Stimulated activated CD4-positive, alpha-beta T cell treated with anti-CD3 and anti-CD28 coated beads, Interleukin-4, amount 100 ng/mL, for 24 hours (primary cell): ENCODE results near the gene ATP5F1D.

Source experiments
- DNase-seq: peaks from one replicate; pipeline ENCODE4 v3.0.0-alpha.2; 2020

The ATP5F1D gene

DNA sequence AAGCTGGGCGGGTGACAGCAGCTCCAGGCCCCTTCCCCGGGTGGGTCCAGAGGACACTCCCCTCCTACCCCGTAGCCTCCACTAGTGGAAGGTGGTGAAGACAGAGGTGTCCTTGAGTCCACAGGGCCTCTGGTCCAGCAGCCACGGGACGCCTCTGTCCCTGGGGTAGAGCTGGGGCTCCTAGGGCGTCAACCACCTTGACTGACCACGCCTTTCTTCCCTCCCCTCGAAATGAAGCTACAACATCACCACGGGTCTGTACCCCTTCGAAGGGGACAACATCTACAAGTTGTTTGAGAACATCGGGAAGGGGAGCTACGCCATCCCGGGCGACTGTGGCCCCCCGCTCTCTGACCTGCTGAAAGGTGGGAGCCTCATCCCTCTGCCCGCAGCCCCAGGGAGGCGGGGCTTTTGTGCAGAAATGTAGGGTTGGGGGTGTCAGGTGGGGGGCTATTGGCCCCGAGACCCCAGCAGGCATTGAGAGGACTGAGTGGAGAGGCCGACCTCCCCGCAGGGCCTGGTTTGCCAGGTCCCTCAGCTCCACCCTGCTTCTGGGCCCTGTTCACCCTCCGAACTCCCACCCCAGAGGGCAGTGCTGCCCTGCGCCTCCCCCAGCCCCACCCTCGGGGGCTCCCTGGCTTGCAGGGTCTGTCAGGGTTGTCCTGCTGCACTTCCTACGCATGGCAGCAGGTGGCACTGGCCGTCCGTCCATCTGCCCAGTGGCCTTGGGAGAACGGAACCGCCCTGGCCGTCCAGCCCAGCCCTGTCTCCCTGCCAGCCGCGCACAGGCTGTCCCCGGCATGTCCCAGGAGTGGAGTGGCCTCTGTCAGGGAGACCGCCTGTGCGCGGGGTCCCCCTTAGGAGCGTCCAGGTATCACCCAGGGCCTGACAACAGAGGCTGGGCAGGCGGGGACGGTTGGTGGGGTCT, 20.3 kb upstream of the ATP5F1D start:
- no peak for DNase-seq

DNA sequence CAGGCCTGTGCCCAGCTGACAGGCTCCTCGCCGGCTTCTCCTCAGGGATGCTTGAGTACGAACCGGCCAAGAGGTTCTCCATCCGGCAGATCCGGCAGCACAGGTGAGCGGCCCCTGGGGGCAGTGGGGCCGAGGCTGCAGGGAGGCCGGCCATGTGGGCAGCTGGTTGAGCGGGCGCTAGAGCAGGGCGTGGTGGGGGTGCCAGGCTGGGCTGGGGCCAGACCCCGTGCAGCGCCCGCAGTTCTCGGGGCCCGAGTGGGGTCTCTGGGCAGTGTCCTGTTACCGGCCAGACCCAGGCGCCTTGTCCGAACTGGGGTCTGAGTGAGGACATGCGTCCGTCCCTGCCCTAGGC, 19.7 kb upstream of the ATP5F1D start:
- DNase-seq: no peak

DNA sequence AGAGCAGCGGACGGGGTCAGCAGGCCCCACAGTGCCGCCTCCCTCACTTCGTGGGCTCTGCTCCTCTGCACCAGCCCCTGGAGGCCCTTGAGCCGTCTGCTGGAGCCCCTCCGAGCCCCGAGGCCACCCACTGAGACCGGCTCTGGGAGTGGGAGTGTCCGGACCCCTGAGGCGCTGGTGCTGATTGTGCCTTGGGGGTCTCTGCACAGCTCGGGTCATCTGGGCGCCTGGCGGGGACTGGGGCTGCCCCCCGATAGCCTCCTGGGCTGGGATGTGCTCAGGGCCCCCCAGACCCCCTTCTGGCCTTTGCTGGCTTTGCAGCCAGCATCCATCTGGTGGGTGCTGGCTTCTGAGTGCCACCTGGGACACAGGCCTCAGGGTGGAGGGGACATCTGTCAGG, 19.2 kb upstream of the ATP5F1D start:
- no peak for DNase-seq

DNA sequence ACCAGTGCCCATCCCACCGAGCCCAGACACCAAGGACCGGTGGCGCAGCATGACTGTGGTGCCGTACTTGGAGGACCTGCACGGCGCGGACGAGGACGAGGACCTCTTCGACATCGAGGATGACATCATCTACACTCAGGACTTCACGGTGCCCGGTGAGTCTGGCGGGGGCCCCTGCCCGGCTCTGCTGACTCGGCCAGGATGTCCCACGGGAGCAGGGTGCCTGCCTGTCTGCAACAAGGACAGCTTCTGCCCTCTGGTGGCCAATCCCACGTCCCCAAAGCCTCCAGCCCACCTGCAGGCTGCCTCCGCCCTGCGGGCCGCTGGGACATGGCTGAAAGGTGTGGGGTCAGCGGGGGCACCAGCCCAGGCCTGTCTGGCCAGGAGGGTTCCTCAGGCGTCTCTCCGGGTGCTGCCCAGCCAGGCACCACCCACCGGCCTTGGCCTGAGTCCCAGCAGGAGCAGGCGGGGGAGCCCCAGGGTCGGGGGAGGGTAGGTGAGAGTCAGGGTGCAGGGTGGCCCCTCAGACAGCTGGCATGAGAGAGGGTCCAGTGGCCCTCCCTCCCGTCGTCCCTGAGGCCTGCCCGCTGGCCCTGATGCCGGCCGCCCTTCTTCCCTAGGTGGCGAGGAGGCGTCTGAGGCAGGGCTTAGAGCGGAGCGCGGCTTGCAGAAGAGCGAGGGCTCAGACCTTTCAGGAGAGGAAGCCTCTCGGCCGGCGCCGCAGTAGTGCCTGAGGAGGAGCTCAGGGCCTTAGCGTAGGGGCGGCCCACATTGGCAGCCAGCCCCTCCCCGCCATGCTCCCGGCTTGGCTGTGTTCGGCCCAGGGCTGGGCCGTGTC, 18.3 kb upstream of the ATP5F1D start:
- DNase-seq: no peak

DNA sequence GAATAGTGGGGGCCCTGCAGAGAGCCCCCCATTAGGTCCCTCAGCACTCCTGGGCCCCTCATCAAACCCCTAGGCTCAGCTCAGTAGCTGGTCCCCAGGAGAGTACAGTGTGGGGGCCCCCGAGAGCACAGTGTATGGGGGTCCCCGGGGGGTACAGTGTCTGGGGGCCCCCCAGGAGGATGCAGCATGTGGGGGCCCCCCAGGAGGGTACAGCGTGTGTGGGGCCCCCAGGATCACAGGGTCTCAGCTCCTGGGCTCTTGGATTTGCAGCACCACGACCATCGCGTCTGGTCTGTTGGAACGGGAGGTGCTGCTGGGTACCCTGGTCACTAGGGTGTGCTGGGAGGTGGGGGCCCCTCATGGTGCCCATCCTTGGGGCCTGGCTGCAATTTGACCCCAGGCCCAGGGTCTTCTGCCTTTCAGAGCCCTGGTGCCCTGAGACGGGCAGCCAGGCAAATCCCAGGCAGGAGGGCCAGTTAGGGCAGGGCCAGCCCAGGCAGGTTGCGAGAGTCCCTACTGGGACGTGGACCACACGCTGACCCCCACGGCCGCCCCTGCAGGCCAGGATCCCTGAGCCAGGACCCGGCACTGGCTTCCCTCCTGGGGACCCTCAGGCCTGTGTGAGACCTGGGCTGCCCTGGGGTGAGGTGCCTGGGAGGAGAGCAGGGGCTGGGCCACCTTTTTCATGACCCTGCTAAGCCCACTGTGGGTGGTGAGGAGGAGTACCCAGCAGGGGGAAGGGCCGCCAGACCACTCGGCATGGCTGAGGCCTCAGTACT, 17.3 kb upstream of the ATP5F1D start:
- DNase-seq: no peak

DNA sequence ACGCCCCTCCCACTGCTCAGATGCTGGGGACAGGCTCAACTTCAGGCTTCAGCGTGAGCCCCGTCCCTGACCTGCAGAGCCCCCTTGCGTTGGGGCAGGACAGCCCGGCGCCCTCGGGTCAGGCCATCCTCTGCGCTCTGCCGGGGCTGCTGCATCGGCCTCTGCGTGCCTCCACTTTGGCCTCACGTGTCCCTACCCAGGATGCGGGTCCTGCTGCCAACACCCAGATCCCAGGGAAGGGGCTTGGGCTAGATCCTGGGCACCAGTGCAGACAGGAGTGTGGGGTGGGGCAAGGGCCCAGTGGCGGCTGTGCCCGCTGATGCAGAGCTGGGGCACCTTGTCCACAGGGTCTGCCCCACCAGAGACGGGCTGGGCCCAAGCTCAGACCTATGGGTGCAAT, 16.7 kb upstream of the ATP5F1D start:
- DNase-seq: no peak

DNA sequence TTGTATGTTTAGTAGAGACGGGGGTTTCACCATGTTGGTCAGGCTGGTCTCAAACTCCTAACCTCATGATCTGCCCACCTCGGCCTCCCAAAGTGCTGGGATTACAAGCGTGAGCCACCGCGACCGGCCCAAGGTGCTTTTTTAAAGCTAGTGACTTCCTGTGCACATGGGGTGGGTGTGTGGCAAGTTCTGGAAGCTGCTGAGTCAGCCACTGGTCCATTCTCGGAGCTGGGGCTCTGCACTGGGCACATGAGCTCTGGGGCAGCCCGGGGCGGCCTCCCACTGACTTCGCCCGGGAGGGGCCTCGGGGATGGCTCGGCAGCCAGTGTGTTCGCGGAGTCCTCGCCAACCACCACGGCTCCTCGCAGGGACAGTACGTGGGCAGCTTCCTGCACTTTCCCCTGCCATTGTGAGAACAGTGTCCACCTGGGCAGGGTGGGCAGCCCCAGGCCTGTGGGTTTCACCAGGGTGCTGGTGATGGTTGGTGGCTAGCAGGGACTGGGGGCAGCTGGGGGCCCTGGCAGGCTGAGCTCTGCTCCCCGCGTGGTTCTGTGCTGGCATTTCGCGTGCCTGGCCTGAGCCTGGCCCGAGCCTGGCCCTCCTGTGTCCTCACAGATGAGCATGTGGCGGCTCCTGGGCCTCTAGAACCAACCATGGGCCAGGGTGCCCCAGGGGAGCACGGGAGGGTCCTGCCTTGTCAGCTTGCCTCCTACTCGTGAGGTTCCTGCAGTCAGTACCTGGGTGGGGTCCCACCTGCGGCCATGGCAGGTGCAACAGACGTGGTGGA, 15.9 kb upstream of the ATP5F1D start:
- DNase-seq: no peak

DNA sequence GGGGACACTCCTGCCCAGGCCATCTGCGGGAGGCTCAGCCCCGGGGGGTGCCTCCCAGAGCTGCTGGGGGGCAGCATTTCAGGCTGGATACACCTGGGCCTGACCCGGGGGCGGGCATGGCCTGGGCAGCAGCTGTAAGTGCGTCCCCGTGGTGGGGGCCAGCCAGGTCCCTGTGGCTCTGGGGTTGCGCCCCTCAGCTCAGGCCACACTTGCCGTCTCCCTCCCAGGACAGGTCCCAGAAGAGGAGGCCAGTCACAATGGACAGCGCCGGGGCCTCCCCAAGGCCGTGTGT, 15.4 kb upstream of the ATP5F1D start:
- DNase-seq: no peak

DNA sequence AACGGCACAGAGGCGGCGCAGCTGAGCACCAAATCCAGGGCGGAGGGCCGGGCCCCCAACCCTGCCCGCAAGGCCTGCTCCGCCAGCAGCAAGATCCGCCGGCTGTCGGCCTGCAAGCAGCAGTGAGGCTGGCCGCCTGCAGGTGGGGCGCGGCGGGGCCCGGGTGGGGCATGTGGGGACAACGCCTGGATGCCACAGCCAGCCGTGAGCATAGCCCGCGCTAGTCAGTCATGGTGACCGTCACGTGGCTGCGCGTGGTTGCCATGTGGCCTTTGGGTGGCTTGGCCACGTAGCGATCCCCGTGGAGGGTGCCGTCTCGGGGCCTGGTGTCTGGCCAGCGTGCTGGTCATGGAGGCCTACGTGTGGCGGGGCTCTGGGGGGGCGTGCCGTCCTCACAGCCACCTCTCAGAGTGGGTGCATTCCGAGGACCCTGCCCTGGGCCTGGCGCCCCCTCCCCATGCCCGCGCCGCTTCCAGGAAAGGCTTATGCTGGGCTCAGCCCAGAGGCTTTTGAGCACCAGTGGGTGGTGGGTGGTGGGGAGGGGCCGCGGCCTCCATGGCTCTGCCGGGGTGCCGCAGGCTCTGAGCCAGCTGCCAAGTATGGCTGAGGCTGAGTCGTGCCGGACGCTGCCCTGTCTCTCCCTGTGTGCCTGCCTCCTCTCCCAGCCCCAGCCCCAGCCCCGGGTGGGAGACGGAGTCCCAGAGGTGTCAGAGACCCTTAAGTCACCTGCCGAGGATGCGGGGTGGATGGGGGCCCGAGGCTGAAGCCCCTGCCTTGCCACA, 14.8 kb upstream of the ATP5F1D start:
- DNase-seq: no peak

DNA sequence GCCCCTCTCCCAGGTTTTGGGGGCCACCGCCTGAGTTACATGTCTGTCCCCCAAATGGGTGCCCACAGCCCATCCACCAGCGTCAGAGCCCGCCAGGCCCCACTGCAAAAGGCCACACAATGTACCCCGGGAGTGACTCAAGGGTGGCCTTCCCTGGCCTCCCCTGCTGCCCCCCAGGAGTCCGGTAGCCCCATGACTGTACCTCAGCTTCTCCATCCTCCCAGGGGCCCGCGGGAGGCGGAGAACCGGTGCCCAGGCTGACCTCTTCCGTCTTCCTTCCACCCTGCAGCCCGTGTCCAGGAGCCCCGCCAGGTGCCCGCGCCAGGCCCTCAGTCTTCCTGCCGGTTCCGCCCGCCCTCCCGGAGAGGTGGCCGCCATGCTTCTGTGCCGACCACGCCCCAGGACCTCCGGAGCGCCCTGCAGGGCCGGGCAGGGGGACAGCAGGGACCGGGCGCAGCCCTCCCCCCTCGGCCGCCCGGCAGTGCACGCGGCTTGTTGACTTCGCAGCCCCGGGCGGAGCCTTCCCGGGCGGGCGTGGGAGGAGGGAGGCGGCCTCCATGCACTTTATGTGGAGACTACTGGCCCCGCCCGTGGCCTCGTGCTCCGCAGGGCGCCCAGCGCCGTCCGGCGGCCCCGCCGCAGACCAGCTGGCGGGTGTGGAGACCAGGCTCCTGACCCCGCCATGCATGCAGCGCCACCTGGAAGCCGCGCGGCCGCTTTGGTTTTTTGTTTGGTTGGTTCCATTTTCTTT, 14.1 kb upstream of the ATP5F1D start:
- DNase-seq: no peak

DNA sequence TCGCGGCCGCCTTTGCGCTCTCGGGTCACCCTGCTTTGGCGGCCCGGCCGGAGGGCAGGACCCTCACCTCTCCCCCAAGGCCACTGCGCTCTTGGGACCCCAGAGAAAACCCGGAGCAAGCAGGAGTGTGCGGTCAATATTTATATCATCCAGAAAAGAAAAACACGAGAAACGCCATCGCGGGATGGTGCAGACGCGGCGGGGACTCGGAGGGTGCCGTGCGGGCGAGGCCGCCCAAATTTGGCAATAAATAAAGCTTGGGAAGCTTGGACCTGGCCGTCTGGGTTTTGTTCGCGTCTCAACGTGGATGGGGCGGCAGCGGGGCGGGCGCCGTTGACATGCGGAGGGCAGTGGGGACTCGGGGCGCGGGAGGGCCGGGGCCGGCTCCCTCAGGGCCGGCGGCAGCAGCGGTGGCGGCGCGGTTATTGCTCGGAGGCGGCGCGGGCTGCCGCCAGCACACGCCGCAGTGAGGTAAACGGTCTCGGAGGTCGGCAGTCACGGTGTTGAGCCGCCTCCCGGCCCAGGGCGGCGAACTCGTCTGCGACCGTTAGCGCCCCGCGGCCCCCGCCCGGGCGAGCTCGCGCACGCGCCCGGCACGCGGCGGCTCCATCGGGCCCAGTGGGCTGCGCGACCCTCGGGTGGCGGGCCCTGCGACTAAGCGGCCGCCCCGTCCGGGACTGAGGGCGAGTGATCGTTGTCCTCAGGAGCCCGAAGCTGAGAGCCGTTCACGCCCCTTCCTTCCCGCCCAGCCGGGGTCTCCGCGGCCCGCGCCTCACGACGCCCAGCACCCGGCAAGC, 13.2 kb upstream of the ATP5F1D start:
- no peak for DNase-seq

DNA sequence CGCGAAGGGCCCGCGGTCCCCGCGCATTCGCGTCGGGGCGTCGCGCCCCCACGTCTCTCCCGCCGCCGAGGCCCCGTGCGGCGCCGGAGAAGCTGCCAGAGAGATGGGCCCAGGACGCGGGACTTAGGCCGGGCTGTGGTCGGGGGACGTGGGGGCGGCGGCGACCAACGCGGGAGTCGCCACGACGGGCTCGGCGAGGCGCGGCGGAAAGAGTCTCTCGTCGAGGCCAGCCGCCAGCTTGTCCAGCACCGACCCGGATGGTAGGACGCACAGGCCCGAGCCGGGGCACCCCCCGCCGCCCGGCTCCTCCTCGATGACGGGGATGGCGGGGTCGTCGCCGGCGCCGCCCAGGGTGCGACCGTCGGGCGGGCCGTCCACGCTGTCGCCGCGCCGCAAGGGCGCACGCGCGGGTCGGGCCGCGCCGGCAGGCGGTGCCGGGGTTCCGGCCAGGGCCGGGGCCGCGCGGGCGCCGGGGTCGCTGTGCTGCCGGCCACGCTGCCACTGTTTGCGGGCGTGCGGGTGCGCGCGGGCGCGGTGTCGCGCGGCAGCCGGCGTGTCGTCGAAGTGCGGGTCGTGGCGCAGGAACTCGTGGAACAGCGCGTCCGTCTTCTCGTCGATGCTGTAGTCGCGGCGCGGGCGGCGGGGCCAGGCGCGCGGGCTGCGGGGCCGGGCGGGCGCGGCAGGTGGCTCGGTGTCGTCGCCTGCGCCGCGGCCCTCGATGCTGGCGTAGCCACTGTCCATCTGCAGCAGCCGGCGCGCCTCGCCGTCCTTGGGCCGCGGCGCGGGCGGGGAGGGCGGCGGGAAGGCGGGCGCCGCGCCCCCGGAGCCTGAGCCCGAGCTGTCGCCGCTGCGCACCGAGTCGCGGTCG, 12.3 kb upstream of the ATP5F1D start:
- DNase-seq: no peak

DNA sequence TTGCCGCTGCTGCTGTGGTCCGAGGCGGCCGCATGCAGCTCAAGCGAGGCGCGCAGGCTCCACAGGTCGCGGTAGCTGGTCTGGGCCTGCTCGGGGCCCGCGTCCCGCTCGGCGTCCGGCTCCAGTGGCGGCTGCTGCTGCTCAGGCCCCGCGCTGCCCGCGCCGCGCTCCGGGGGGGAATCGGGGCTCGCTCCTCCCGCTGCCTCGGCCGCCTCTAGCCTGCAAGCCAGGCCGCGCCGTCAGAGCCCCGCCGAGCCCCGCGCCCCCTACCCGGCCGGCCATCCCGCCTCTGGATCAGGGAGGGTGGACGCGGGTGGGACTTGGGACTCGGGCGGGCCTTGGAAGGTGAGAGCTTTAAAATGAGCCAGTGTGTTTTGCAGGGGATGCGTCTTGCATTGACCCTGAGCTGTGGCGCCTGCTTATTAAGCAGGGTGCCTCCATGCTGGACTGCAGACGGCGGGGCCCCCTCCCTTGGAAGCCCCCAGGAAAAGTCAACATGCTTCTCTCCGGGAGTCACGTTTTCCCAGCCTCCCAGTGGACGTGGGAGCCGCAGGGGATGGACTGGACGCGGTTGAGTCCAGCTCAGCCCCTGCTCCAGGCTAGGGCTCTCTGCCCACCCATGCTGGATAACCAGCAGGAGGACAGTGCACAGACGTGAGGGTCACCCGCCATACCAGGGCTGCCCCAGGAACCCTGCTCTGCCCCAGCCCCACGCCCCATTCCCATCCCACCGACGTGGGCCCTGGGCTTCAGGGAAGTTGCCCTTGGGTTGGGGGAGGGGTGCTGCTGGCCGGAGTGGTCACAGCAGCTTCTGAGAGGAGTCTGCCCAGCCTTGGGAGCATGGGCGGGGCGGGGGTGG, 11.4 kb upstream of the ATP5F1D start:
- no peak for DNase-seq

DNA sequence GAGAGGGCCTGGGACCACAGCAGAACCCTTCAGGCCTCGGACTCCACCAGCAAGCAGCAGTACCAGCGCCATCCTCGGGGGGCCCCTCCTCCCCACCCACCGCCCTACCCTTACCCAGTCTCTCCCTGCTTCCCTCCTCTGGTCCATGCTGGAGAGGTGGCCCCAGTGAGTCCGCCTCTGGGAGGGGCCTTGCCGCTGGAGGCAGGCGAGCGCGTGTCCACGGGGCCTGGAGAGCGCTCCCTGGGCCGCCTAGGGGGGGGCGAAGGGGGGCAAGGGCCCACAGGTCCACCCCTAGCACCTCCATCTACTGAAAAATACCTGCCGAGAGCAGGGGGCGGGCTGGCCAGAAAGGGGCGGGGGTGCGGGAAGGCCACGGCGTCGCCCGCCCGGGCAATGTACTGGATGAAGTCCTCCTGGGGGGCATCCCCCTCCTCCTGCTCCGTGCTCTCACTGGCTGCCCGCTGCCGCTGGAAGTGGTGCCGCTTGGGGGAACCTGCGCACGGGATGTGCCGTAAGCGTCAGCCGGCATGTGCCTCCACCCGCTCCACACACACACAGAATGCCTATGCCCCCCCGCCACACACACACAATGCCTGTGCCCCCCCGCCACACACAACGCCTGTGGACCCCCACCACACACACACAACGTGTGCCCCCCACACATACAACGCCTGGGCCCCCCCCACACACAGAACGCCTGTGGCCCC, 10.6 kb upstream of the ATP5F1D start:
- no peak for DNase-seq

DNA sequence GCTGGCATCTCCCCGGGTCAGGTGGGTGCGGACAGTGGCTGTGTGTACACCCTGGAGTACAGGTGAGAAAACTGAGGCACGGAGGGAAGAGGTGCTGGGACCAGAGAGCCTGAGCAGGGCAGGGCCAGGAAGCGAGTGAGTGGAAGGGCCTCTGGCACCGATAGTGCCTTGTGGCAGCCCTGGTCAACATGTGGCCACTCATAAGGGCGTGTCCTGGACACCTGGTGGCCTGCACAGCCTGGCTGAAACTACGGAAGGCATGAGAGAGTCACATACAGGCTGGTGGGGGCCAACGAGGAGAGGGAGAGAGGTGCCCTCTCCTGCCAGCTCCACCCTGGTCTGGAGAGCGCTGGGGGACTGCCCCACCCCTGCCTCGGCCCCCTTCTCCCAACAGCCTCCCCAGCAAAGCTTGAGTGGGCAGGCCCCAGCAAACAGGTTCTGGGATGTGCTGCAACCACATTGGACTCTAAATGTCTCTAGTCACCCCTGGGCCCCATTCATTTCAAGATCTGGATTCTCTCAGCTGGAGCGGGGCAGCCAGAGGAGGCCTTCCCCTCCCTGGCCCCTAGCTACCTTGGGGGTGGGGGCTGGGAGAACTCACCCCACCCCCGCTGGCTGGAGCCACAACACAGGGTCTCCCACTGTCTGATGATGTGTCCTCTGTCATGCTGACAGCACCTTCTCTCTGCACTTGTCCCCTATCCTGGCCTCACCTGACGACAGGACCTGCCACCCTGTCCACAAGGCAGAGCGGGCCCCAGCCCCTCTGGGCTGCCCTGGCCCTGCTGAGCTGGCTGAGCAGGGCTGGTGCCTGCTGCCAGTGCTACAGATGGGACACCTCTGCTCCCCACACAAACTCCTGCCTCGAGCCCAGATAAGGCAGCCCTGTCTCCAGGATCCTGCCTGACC, 9.6 kb upstream of the ATP5F1D start:
- DNase-seq: no peak

DNA sequence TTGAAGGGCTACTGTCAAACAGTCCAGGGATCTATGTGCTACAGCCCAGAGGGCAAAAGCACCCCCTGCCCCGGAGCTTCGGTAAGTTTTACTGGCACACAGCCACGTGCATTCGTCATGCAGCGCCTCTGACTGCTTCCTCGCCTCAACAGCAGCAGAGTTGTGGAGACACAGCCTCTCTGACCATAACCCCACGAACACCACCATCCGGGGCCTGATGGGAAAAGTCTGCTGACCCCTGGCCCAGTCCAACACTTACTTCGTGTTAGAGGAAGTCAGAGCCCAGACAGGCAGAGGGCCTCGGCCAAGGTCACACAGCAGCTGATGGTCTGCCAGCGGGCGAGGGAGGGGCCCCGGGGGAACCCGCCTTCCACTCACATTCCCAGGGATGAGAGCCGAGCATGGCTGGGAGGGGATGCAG, 8.9 kb upstream of the ATP5F1D start:
- DNase-seq: no peak
